HL-60 (cell line): ENCODE data around the gene COPZ2.

Experiments used
- DNase-seq, 2 experiments: peaks; one replicate each; pipeline ENCODE4 v3.0.0-alpha.2; 2010 to 2020; ENCODE audit warnings: low read depth in 1 of 2, low spot score in 1 of 2
- H3K27ac ChIP-seq: fragments of 250-450 bp; sonication (Bioruptor Pico); replicated peaks from 2 replicates; pipeline ENCODE4 v1.5.1; 2020; ENCODE audit warnings: mild to moderate bottlenecking, moderate library complexity
- H3K27me3 ChIP-seq: fragments of 250-450 bp; sonication (Bioruptor Pico); 2 replicates; pipeline ENCODE4 v1.5.1; 2021; ENCODE audit warnings: mild to moderate bottlenecking, moderate library complexity; ENCODE audit not compliant: insufficient read depth, poor library complexity, severe bottlenecking
- H3K4me3 ChIP-seq: replicated peaks from 2 replicates; pipeline ENCODE4 v1.5.1; 2011; ENCODE audit warnings: mild to moderate bottlenecking, control low read depth, low read length; ENCODE audit not compliant: insufficient read depth
- CTCF ChIP-seq: IDR thresholded peaks from one replicate; pipeline ENCODE4 v1.5.1; 2011; ENCODE audit warnings: low read length, control low read depth, inconsistent platforms; ENCODE audit not compliant: insufficient read depth
- GABPA ChIP-seq: IDR thresholded peaks from 2 replicates; pipeline ENCODE4 v1.6.1; 2012; ENCODE audit warnings: low read depth
- POLR2AphosphoS5 ChIP-seq: IDR thresholded peaks from 2 replicates; pipeline ENCODE4 v1.6.1; 2012; ENCODE audit warnings: low read depth
- REST ChIP-seq: IDR thresholded peaks from 2 replicates; pipeline ENCODE4 v1.6.1; 2012; ENCODE audit warnings: low read depth; ENCODE audit not compliant: insufficient replicate concordance
- SPI1 ChIP-seq: IDR thresholded peaks from 2 replicates; pipeline ENCODE4 v1.6.1; 2012; ENCODE audit warnings: low read depth, mild to moderate bottlenecking, borderline replicate concordance

The COPZ2 gene

GRCh38 chr17:48006936-48007709 lies 30.5 kb downstream of the COPZ2 start:
- H3K27me3 ChIP-seq: no peaks in the 10 kb centered on the region
- no peak overlapping the region for H3K4me3 ChIP-seq
- DNase-seq: no peak
- H3K27ac ChIP-seq: no peak overlapping the region
- no peak for TF ChIP-seq CTCF
- no peak for TF ChIP-seq SPI1
- no peak for TF ChIP-seq REST
- TF ChIP-seq GABPA: no peak
- no peak for TF ChIP-seq POLR2AphosphoS5

GRCh38 chr17:48004983-48005382 lies 32.6 kb downstream of the COPZ2 start:
- Histone ChIP-seq H3K27ac (no peak overlapping the region), H3K4me3 (no peak overlapping the region), H3K27me3 (no peaks in the 10 kb centered on the region)
- no peak for TF ChIP-seq CTCF
- TF ChIP-seq SPI1: no peak
- no peak for TF ChIP-seq GABPA
- TF ChIP-seq REST: no peak
- no peak for TF ChIP-seq POLR2AphosphoS5
- no peak for DNase-seq

GRCh38 chr17:48003417-48004151 lies 34.0 kb downstream of the COPZ2 start:
- TF ChIP-seq SPI1 (no peak), REST (no peak)
- DNase-seq: no peak
- Histone ChIP-seq H3K27me3 (no peaks in the 10 kb centered on the region), H3K27ac (peak overlapping the region; percentile 75; the same call in 1 of the 2 replicates), H3K4me3 (no peak overlapping the region)
